Mucosa of gallbladder (tissue), 1 donor: ENCODE results near the gene FRMD1. TPM values are rescaled to one million over a fixed set of nuclear protein-coding genes. Genes with fewer than 3 reads are reported as not detected.
A peak's percentile ranks its signal among the peaks of the same experiment; 100 is the strongest.
"Not testable (repeated sequence)": the region's sequence is repeated elsewhere in the genome, so short reads cannot be mapped to it uniquely, and the experiment has no call there.

Experiments
- DNase-seq: peaks from one replicate; pipeline ENCODE4 v3.0.0-alpha.2; 2020; ENCODE audit warnings: low spot score
- total RNA-seq: library from RNA; stranded (reverse); gene quantifications from one replicate; pipeline ENCODE4 v1.2.1, GENCODE V29; 2021
- donor health status: DM: no; HTN: no; CAD: no.

Gene FRMD1
- total RNA-seq, 1 donor from 2014 or later = not detected

- DNase-seq = no peak
Observed at GRCh38 chr6:168078175-168078942, 653 bp downstream of the FRMD1 start.

DNA sequence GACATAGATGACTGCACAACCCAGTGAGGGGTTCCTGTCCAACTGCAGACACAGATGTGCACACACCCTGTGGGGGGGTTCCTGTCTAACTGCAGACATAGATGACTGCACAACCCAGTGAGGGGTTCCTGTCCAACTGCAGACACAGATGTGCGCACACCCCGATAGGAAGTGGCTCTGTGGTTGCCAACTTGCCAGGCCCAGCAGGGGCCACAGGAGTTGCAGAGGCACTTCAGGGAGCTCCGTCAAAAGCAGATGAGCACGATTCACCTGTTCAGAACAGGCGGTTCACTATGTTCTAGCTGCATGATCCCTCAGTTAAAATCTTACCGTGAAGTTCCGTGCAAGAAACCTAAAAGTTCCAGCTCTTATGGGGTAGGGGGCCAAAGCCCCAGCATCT lies 1.6 kb downstream of the FRMD1 start:
- not testable (repeated sequence) for DNase-seq

DNA sequence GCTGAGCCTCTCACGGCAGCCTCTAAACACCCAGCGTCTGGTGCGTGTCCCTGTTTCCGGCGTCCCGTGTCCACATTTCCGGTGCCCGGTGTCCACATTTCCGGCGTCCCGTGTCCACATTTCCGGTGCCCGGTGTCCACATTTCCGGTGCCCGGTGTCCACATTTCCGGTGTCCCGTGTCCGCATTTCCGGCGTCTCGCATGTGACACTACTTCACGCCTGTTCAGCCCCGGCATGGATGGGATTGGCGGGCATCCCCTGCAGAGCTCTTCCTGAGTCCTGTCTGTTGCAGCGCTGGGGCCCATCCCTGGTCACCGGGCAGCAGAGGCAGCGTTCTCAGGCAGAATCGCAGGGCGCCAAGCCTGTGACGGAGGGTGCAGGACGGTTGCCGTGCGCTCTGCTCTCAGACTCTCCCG lies 3.2 kb downstream of the FRMD1 start:
- no peak for DNase-seq

- no peak for DNase-seq
Observed at GRCh38 chr6:168075216-168075615, 3.8 kb downstream of the FRMD1 start.

GRCh38 chr6:168073937-168074730 lies 4.9 kb downstream of the FRMD1 start:
- DNase-seq = no peak

- no peak for DNase-seq
Observed at GRCh38 chr6:168072730-168073129, 6.3 kb downstream of the FRMD1 start.

- no peak for DNase-seq
Observed at GRCh38 chr6:168072261-168072660, 6.8 kb downstream of the FRMD1 start.

GRCh38 chr6:168071620-168072019 lies 7.4 kb downstream of the FRMD1 start:
- no peak for DNase-seq

DNA sequence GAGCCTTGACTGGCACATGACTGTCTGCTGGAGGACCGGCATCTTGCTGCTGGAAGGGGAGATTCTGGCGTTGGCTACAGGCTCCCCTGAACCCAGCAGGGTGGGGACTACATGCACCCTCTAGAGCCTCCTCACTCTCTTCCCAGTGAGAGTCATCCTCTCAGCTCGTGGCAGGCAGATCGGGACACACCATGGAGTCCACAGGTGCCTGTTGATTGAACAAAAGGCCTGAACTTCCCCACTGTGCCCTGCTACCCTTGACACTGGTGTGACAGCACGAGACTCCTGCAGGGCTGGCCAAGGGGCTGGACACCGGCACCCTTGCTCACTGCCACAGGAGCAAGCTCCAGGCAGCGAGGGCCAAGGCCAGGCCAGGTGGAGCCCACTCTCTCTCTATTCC lies 8.2 kb downstream of the FRMD1 start:
- no peak for DNase-seq

DNA sequence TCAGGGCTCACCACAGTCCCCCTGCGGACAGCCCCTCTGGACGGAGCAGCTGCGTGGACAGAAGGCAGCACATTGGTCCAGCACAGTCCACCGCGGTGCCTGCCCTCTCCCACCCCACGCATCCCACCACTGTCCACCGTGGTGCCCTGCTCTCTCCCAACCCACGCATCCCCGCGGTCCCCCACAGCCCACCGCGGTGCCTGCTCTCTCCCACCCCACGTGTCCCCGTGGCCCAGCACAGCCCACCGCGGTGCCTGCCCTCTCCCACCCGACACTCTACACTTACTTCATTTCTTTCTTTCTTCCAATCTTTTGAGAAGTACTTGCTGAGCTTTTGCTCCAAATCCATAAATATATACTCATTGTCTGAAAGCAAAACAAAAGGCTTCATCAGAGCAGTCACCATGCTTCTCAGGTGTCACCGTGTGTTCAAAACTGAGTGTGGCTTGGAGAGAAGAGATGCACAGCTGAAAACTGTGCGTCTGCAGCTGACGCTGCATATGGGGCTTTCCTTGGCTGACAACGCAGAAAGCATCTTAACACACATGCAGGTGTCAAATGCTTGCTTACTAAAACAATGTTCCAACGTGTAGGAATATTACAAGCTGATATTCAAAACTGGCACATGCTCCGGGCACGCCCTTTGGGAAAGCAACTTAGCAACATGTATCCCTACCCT lies 11.8 kb downstream of the FRMD1 start:
- no peak for DNase-seq

DNA sequence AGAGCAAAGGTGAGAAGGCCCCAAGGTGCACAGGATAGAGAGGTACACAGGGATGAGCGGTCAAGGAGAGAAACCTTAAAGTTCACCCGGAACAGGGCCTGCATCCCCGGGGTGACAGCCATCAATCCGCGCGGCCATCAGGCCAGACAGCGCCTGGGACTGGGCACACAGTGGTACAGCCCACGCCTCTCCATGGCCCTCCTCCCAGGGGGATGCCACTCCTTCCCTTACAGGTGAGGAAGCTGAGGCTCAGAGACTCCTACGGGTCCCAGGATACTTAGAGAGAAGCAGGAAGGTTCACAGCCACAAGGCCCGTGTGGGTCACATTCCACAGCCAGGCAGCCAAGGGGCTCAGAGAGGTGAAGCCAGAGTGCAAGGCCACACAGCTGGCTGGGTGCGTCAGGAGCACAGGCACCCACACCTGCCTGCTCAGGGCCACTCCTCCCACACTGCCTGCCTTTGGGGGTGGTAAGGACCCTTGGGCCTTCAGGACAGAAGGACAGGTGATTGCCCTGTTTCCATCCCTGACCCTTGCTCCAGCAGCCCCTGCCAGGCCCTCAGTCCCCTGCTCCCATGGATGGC lies 14.7 kb downstream of the FRMD1 start:
- DNase-seq = no peak

DNA sequence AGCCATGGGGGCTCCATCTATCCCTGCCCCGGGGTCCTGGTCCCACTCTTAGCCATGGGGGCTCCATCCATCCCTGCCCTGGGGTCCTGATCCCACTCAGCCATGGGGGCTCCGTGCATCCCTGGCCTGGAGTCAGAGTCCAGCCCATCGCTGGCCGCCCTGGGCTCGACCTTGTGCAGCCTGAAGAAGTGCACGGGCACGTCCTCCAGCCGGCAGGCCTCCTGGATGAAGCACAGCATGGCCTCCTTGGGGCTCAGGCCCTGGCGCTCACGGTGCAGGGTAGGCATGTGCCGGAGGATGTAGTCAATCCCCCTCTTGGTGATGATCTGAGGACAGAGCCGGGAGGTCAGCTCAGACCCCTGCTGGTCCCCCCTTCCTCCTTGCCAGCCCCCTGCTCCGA lies 15.6 kb downstream of the FRMD1 start:
- no peak for DNase-seq

DNA sequence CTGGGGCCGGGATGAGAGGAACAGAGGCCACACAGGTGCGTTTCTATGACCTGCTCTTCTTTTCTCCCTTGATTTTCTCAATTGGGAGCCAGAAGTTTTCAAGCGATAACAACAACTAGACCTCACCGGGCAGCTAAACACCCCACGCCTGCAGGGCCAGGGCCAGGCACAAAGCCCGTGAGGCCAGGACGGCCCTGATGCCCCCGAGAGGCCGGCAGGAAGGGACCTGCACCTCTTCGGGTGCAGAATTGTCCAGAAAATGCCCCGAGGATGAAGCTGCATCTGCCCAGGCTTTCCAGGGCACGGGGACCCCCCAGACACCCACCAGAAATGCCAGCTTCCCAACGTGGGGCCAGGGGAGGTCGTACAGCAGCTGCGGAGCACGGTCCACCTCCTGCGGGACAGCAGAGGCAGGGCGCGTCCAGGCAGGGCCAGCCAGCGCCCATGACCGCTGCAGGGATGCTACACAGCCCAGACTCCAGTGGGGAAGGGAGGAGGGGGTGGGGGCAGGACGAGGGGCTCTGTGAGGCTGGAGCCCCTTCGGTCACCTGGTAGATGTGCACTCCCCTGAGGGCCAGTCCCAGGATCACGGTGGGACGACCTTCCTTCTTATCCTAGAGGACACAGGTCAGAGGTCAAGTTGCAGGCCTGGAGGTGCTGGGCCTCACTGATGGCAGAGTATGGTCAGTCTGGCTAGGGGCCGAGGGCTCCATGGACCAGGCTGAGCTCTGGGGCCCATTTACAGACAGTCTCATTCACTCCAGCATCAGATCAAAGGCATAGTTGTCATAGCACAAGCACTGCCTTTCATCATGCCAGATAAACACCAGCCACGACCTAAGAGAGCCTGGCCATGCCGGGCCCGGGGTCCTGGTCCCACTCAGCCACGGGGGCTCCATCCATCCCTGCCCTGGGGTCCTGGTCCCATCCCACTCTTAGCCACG lies 16.4 kb downstream of the FRMD1 start:
- no peak for DNase-seq

DNA sequence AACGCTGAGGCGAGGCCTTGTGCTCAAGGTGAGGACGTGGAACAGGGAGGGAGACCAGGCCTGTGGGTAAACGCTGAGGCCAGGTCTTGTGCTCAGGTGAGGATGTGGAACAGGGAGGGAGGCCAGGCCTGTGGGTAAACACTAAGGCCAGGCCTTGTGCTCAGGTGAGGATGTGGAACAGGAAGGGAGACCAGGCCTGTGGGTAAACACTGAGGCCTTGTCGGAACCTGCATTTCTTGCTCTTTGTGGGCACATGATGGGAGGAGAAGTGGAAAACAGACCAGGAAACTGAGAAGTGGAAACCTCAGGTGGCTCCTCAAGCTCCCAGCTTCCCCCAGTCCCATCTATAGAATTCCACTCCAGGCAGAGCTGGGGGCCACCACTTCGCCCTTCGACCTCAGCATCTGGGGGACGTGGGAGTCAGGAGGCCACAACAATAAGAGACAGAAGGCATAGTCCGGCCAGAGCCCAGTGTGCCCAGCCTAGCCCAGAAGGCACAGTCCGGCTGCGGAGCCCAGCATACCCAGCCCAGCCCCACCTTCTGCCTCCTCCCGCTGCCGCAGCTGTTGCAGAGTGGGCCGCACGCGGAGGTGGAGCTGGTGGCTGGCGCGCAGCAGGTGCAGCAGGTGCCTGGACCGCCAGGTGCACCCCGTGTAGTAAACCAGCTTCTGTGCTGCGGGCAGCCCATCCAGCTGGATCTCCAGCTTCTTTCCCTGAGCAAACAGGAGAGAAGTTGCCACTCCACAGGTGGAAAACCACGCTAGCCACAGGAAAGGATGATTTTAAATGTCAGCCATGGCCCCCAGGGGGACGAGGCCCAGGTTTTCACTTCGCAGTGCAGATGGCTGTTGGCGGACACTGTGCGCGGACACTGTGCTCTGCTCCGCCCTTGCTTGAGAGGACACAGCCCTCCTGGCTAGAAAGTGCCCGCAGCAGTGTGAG lies 17.5 kb downstream of the FRMD1 start:
- DNase-seq = no peak

- peak; percentile 80 for DNase-seq
Observed at GRCh38 chr6:168060521-168060931, 18.5 kb downstream of the FRMD1 start.

DNA sequence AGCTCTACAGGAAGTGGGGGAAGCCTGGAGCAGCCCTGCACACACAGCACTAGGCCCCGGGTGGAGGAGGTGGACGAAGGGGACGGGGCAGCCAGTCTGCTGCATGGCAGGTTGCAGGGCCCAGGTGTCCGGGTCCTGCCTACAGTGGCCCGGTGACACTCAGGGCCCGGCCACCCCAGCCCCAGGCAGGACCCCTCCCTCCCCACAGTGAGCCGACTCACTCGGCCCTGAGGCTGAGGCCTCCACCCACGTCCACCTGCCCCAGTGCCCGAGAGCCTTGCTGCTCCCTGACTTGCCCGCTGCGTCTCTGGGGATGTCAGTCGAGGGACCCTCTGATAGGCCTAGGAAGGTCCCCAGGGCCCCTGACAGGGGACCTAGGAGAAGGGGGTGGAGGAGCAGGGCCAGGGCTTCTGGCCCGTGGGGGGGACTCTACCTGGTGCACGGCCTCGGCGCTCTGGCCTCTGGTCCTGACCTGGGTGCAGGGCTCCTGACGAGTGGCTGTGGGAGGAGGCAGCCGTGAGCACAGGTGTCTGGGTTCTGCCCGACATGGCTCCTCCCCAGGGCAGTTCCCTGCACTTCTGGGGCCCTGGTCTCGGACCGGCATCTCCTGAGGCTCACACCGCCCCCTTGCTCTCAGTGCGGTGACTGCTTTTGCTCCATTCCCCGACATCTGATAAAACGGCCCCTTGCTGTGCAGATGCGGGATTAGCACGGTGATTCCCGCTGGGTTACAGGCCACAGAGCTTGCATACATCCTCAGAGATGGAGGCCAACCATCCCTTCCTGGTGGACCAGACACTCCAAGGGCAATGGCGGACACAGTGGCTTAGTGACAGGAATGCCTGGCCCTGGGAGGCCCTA lies 20.1 kb downstream of the FRMD1 start:
- DNase-seq = no peak

DNA sequence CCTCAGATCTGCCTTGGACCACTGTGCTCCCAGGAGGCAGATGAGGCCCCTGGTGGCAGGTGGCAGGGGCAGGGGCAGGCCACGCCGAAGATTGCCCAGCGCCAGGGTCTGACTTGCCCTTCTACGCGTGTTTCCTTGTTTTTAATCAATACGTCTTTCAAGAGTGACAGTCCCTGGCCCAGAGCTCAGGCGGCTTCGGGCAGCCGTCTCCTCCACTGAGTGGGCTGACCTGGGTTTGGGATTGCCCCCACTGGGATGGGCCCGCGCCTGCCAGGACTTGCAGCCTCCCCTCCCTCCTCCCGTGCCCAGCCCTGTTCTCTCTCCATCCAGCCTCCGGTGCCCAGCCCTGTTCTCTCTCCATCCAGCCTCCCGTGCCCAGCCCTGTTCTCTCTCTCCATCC lies 21.2 kb downstream of the FRMD1 start:
- no peak for DNase-seq

DNA sequence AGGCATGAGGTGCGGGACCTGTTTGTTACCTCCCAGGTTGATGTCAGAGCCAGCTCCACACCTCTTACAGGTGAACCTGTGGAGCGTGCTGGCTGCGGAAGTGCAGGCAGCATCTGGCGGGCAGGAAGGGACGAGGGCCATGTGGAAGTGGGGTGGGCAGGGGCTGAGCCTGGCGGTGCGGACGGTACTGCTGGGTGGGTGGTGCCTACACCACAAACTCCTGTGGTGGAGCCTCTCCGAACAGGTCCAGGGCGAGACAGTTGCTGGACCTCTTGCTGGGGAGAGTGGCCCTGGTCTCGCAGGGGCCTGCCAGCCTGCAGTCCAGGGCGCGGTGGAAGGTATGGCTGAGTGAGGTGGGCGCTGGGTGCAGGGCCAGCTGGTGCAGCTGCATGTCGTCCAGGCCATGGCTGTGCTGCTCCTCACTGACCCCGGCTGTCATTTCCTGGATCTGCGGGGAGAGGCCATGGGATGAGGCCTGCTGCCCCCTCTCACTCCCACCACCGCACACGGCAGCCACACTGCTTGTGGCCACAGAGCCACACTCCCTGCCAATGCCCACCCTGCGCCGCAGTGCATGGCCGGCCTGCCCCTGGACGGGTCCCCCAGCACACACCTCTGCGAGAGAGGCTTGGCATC lies 22.0 kb downstream of the FRMD1 start:
- no peak for DNase-seq
